ENCODE results near the gene EGLN2.
"Not testable (repeated sequence)": the region's sequence is repeated elsewhere in the genome, so short reads cannot be mapped to it uniquely, and the experiment has no call there.

DNA sequence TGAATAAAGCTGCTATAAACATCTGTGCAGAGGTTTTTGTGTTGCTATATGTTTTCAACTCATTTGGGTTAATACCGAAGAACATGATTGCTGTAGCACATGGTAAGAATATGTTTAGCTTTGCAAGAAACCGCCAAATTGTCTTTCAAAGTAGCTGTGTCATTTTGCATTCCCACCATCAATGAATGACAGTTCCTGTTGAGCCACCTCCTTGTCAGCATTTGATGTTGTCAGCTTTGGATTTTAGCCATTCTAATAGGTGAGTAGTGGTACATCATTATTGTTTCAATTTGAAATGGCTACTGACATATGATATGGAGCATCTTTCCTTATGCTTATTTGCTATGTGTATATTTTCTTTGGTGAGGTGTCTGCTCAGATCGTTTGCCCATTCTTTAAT lies 43.0 kb downstream of the EGLN2 start:
- not testable (repeated sequence) for TF ChIP-seq CTCF (conservative IDR thresholded peaks at IDR 0.05; ENCODE audit: low read depth, low read length); POLR2A (IDR thresholded peaks at IDR 0.05; ENCODE audit: low read depth, low read length); RCOR1 (IDR thresholded peaks at IDR 0.05; ENCODE audit: insufficient replicate concordance, low read length); NFE2L2 (IDR thresholded peaks at IDR 0.05; ENCODE audit: low read depth, low read length); RAD21 (IDR thresholded peaks at IDR 0.05; ENCODE audit: low read length); MXI1 (IDR thresholded peaks at IDR 0.05; ENCODE audit: borderline replicate concordance, low read depth, low read length); RFX5 (IDR thresholded peaks at IDR 0.05; ENCODE audit: low read depth, low read length); MAFK (IDR thresholded peaks at IDR 0.05; ENCODE audit: low read depth, low read length); SMC3 (IDR thresholded peaks at IDR 0.05; ENCODE audit: low read depth, low read length); MAZ (IDR thresholded peaks at IDR 0.05; ENCODE audit: borderline replicate concordance, low read depth, low read length); ELK1 (IDR thresholded peaks at IDR 0.05; ENCODE audit: borderline replicate concordance, low read depth, low read length); FOS (IDR thresholded peaks at IDR 0.05; ENCODE audit: low read depth, low read length)
